22Rv1 (cell line): Measurements from ENCODE around the gene DPP6.

Experiments used
- H3K27ac ChIP-seq: fragments of 450-650 bp; 2 replicates; pipeline ENCODE4 v1.5.1; 2017
- ZFX ChIP-seq: fragments of 450-650 bp; IDR thresholded peaks from 2 replicates; pipeline ENCODE4 v1.6.1; 2017; ENCODE audit warnings: antibody characterized with exemption, borderline replicate concordance
- TF ChIP-seq, protein P1 (sequence below): fragments of 450-650 bp; IDR thresholded peaks from 2 replicates; pipeline ENCODE4 v1.5.1; 2017; ENCODE audit warnings: mild to moderate bottlenecking

DPP6 gene

DNA sequence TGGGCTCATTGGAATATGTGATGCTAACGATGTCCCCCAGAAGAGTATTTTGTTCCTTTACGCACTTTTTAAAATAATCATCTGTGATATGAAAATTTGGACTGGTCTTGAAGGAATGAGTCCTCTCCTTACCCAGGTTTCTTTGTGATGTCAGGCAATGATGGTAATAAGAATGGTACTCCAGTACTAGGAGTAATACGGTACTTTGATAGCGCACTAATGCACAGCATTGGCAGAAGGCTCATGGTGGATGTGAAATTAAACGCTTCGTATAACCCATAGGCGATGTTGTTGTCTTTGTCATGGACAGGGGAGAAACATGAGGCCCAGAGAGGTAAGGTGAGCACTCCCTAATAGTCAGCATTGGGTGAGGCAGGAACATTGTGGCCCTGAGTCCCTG is 125.4 kb downstream of the DPP6 start:
- TF ChIP-seq, protein P1, sequence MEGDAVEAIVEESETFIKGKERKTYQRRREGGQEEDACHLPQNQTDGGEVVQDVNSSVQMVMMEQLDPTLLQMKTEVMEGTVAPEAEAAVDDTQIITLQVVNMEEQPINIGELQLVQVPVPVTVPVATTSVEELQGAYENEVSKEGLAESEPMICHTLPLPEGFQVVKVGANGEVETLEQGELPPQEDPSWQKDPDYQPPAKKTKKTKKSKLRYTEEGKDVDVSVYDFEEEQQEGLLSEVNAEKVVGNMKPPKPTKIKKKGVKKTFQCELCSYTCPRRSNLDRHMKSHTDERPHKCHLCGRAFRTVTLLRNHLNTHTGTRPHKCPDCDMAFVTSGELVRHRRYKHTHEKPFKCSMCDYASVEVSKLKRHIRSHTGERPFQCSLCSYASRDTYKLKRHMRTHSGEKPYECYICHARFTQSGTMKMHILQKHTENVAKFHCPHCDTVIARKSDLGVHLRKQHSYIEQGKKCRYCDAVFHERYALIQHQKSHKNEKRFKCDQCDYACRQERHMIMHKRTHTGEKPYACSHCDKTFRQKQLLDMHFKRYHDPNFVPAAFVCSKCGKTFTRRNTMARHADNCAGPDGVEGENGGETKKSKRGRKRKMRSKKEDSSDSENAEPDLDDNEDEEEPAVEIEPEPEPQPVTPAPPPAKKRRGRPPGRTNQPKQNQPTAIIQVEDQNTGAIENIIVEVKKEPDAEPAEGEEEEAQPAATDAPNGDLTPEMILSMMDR, result no peak
- TF ChIP-seq ZFX, result no peak
- H3K27ac ChIP-seq, result no peak overlapping the region

DNA sequence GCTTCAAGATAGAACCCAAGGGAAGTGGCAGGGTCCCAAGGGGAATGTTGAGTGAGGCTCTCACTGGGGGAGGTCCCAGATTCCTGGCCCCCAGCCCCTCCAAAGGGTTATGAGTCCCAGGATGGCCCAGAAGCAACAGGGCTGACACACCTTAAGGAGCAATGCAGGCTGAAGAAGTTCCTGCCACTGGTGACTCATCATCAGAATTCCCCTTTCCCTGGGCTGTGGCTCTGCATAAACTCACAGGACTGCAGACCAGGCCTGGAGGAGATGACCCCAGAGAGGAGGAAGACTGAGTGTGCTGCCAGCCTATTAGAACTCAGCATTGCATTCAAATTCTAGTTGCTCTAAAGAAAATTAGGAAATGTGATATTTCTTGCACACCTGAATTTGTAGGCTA is 126.7 kb downstream of the DPP6 start:
- no peak for TF ChIP-seq ZFX
- TF ChIP-seq, protein P1, result no peak
- H3K27ac ChIP-seq, result no peak overlapping the region

DNA sequence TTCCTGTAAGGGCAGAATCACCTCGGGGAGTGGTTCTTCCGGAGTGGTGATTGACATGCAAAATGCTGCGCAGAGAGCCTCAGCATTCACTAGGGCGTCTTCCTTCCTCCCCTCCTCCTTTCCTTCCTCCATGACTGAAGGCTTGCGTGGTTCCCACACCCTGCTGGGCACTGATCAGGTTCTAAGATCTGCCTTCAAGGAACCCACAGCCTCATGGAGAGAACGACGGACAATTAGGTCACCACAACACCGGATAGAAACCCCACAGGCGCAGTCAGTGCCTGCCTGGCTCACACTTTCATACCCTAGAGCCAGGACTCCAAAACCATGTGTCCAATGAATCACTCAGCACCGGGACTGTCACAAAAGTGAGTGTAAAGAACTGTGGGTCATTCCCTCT is 131.3 kb downstream of the DPP6 start:
- TF ChIP-seq, protein P1, result no peak
- no peak overlapping the region for H3K27ac ChIP-seq

DNA sequence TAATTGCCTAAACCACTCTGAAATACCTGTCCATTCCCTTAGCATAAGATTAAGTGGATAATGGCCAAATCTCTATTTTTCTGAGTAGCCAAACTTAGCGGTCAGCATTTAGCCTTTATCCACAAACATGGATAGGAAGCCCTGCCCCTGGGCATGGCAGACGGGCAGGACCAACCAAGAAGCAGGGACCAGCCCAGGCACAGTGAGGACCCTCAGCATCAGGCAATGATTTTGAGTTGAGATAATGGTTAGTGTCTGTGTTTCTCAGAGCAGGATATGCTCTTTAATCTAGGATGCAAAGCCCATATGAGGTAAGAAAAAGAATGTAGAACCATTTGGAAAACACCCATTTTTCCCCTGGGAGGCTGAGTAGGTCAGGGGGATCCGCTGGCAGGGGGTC is 131.7 kb downstream of the DPP6 start:
- no peak overlapping the region for H3K27ac ChIP-seq
- no peak for TF ChIP-seq ZFX
- TF ChIP-seq, protein P1, result no peak

DNA sequence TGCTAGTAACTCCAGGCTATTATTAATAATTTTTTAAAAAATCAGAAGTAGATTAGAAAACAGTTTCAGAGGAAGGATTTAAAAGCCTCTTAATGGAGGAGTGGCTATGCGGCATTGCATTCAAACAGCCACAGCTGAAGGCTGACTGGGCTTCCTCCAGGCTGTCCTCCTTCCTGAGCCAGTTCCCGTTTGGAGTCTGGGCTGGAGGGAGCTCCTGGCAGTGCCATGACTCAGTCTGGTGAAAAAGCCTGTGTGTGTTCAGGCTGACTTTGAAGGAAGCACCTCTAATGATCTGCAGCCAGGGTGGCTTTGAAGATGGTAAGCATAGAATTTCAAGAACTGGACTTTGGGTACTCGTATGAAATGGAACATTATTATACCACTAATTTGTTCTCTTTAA is 134.6 kb downstream of the DPP6 start:
- no peak overlapping the region for H3K27ac ChIP-seq
- no peak for TF ChIP-seq ZFX

DNA sequence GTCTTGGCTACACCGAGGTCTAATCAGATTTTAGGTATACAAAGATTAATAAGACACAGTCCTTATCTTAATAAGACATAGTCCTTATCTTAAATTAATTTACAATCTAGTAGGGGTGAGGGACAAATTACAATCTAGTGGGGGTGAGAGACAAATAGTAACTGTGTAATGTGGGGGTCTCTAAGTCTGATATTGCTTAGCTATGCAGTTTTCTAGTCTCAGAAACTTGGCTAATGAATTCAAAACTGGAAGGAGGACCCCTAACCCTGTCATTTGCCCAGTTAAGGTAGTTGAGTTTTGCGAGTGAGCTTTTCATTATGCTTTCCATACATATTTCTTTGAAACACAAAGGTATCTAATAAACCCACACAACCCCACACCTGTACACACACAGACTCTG is 136.1 kb downstream of the DPP6 start:
- no peak for TF ChIP-seq ZFX
- TF ChIP-seq, protein P1, result no peak
- no peak overlapping the region for H3K27ac ChIP-seq

DNA sequence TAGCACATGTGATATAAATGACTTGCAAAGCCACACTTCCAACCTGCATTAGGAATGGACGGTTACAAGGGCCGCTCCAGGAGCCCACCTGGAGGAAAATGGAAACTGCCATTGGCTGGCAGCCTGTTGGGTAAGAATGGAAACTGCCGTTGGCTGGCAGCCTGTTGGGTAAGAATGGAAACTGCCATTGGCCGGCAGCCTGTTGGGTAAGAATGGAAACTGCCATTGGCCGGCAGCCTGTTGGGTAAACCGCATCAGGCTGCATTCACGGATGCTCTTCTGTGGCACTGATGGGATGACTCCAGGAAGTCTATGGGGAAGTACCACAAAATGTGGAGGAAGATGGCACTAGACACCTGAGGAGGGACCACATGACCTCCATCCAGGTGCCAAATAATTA is 143.1 kb downstream of the DPP6 start:
- TF ChIP-seq ZFX, result no peak
- TF ChIP-seq, protein P1, result no peak
- no peak overlapping the region for H3K27ac ChIP-seq

DNA sequence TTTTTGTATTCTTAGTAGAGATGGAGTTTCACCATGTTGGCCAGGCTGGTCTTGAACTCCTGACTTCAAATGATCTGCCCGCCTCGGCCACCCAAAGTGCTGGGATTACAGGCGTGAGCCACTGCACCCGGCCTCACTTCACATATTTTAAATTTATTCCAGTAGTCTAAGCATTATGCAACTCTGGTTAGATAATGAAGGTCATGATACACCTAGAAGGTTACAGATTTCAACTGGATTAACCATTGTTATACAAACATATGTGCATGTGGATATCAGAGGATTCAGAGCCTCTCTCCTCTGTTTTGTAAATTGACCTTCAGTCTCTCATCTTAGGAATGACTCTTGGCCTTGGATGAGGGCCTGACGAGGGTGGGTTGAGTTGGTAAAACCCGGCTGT is 146.3 kb downstream of the DPP6 start:
- no peak for TF ChIP-seq ZFX
- TF ChIP-seq, protein P1, result no peak
- no peak overlapping the region for H3K27ac ChIP-seq
